SU-DHL-6 (cell line): Measurements from ENCODE around the gene MAPKAPK3.

Experiments
- H2AFZ ChIP-seq: fragments of 200-600 bp; sonication (generic); 2 replicates; pipeline ENCODE4 v1.6.1; 2014; ENCODE audit warnings: low read depth, mild to moderate bottlenecking, moderate library complexity, mixed read lengths, antibody characterized with exemption, low read length; ENCODE audit not compliant: severe bottlenecking
- H3F3A ChIP-seq: fragments of 200-600 bp; shearing (Covaris generic); 2 replicates; pipeline ENCODE4 v1.6.0; 2016; ENCODE audit warnings: antibody characterized with exemption, mild to moderate bottlenecking; ENCODE audit not compliant: insufficient read depth
- H3K27ac ChIP-seq: fragments of 200-600 bp; sonication (generic); 2 replicates; pipeline ENCODE4 v1.5.1; 2016; ENCODE audit warnings: low read depth, mild to moderate bottlenecking, low read length, moderate library complexity, mixed read lengths
- H3K27me3 ChIP-seq: fragments of 200-600 bp; sonication (generic), shearing (Covaris generic); 2 replicates; pipeline ENCODE4 v1.6.0; 2014; ENCODE audit warnings: mild to moderate bottlenecking, low read length
- H3K36me3 ChIP-seq: fragments of 200-600 bp; sonication (generic); 2 replicates; pipeline ENCODE4 v1.6.1; 2014; ENCODE audit warnings: mild to moderate bottlenecking, low read length, mixed read lengths
- H3K4me2 ChIP-seq: fragments of 300-600, 200-600 bp; shearing (Covaris generic), sonication (generic); 2 replicates; pipeline ENCODE4 v1.6.0; 2014; ENCODE audit warnings: low read length, low read depth, mild to moderate bottlenecking; ENCODE audit not compliant: poor library complexity, severe bottlenecking
- H3K4me3 ChIP-seq: fragments of 200-600 bp; sonication (generic); 2 replicates; pipeline ENCODE4 v1.5.1; 2014; ENCODE audit warnings: antibody characterized with exemption, low read length, mild to moderate bottlenecking, mixed read lengths; ENCODE audit not compliant: insufficient read depth, poor library complexity, severe bottlenecking
- H3K79me2 ChIP-seq: fragments of 200-600 bp; sonication (generic); 2 replicates; pipeline ENCODE4 v1.6.1; 2014; ENCODE audit warnings: mild to moderate bottlenecking, low read length, moderate library complexity; ENCODE audit not compliant: insufficient read depth
- H3K9ac ChIP-seq: fragments of 200-600 bp; sonication (generic); 2 replicates; pipeline ENCODE4 v1.7.0; 2014; ENCODE audit warnings: mild to moderate bottlenecking, low read length
- H3K9me2 ChIP-seq: fragments of 200-600 bp; sonication (generic); replicated peaks from 2 replicates; pipeline ENCODE4 v1.6.1; 2014; ENCODE audit warnings: low read length; ENCODE audit not compliant: insufficient read depth
- H3K9me3 ChIP-seq: fragments of 200-600 bp; sonication (generic); 2 replicates; pipeline ENCODE4 v1.6.1; 2014; ENCODE audit warnings: low read length, mixed read lengths; ENCODE audit not compliant: insufficient read depth
- H4K20me1 ChIP-seq: fragments of 200-600 bp; sonication (generic); 2 replicates; pipeline ENCODE4 v1.6.1; 2014; ENCODE audit warnings: low read depth, mild to moderate bottlenecking, antibody characterized with exemption, low read length, moderate library complexity, mixed read lengths
- EZH2phosphoT487 ChIP-seq: fragments of 200-600 bp; sonication (generic), shearing (Covaris generic); conservative IDR thresholded peaks from 2 replicates; pipeline ENCODE4 v1.6.1; 2018; ENCODE audit warnings: mild to moderate bottlenecking, antibody characterized with exemption, low read length, moderate library complexity, mixed read lengths
- TF ChIP-seq, protein P1 (sequence below): fragments of 200-600 bp; sonication (generic); IDR thresholded peaks from one replicate; pipeline ENCODE4 v1.5.1; 2017; ENCODE audit warnings: antibody characterized with exemption, mild to moderate bottlenecking, low read length, moderate library complexity; ENCODE audit not compliant: insufficient read depth, poor library complexity, severe bottlenecking

Gene MAPKAPK3

DNA sequence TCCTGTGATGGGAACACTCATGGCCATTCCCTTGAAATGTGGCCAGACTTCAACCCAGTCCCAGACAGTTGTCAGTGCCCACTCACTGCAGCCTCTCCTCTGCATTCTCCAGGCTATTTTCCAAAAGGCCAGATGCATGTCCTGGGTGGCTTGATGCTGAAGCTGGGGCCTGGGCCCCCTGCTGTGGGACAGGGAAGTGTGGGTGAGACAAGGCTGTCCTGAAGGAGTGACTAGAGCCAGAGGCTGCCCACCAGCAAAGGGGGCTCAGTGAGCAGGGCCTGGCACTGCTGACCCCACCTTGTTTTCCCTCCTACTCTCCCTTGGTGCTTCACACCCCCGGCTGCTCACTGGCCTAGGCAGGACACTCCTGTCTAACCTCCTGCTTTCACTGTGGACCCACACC, 17.2 kb upstream of the MAPKAPK3 start:
- Histone ChIP-seq H3K27ac (no peak overlapping the region), H3K9me2 (no peaks in the 10 kb centered on the region), H3K9me3 (no peaks in the 10 kb centered on the region), H3K27me3 (no peaks in the 10 kb centered on the region), H4K20me1 (no peaks in the 10 kb centered on the region), H3K9ac (no peak overlapping the region), H2AFZ (no peak overlapping the region), H3K36me3 (no peaks in the 10 kb centered on the region), H3K4me2 (no peak overlapping the region), H3F3A (no peaks in the 10 kb centered on the region), H3K4me3 (no peak overlapping the region), H3K79me2 (no peaks in the 10 kb centered on the region)
- TF ChIP-seq, protein P1, sequence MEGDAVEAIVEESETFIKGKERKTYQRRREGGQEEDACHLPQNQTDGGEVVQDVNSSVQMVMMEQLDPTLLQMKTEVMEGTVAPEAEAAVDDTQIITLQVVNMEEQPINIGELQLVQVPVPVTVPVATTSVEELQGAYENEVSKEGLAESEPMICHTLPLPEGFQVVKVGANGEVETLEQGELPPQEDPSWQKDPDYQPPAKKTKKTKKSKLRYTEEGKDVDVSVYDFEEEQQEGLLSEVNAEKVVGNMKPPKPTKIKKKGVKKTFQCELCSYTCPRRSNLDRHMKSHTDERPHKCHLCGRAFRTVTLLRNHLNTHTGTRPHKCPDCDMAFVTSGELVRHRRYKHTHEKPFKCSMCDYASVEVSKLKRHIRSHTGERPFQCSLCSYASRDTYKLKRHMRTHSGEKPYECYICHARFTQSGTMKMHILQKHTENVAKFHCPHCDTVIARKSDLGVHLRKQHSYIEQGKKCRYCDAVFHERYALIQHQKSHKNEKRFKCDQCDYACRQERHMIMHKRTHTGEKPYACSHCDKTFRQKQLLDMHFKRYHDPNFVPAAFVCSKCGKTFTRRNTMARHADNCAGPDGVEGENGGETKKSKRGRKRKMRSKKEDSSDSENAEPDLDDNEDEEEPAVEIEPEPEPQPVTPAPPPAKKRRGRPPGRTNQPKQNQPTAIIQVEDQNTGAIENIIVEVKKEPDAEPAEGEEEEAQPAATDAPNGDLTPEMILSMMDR = no peak
- no peak for TF ChIP-seq EZH2phosphoT487

DNA sequence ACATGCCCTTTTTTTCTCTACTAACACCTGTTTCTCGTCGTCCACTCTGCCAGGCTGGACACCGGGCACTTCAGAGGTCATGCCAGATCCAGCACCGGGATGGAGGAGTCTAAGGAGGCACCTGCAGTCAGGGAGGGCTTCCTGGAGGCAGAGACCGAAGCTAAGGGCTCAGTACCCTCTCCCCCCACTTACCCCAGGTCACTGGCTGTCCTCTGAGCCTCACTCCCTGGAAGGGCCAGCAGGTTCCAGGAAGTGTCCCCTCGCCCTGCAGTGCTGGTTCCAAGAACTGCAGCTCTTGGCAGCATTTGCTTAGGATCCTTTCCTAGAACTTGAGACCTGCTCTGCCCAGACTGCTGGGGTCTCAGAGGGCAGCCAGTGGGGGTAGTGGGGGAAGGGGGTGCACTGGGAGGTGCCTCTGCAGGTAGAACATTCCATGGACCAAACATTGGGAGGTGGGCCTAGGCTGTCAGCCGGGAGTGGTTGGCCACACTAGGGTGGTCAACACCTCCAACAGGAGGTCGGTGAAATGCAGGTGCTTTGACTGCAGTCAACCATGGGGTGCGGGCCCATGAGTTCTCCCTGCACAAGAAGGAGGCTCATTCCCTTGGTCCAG, 16.7 kb upstream of the MAPKAPK3 start:
- TF ChIP-seq EZH2phosphoT487 = no peak
- TF ChIP-seq, protein P1 = no peak
- Histone ChIP-seq H3K27me3 (no peaks in the 10 kb centered on the region), H2AFZ (no peak overlapping the region), H3K9me3 (no peaks in the 10 kb centered on the region), H4K20me1 (no peaks in the 10 kb centered on the region), H3K4me3 (no peak overlapping the region), H3K9me2 (no peaks in the 10 kb centered on the region), H3K4me2 (no peak overlapping the region), H3K79me2 (no peaks in the 10 kb centered on the region), H3K27ac (no peak overlapping the region), H3K36me3 (no peaks in the 10 kb centered on the region), H3F3A (no peaks in the 10 kb centered on the region), H3K9ac (no peak overlapping the region)

DNA sequence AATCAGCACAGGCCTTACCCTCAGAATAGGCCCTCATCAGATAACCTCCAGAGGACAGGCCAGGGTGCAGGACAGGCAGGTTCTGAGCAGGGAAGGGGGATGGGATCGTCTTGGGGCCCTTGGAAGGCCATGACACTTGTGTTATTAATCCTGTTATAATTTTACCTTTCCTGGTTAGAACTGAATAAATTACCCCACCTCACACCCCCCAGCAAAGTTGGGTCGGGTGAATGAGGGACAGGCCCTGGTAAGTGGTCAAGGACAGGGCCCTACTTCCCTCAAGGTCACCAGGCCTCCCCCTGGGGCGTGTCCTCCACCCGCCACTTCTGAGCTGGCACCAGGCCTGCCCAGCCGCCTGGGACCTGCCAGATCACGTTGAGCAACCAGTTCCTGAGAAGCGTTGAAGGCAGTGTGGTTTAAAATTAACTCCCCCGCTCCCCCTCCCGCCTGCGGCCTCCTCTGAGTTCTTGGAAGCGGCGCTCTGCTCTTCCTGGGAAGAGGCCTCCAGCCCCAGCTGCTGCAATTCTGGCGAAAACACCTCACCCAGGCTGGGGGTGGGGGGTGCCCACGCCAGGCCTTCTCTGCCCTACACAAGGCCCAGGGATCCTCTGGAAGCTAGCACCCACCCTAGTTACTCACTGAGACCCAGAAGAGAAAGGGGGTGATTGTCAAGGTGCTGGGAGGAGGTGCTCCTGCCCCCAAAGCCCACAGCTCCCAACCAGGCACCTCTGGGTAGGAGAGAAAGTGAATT, 15.9 kb upstream of the MAPKAPK3 start:
- no peak for TF ChIP-seq EZH2phosphoT487
- TF ChIP-seq, protein P1 = no peak
- Histone ChIP-seq H2AFZ (no peak overlapping the region), H3K27me3 (no peaks in the 10 kb centered on the region), H3K27ac (no peak overlapping the region), H3K79me2 (no peaks in the 10 kb centered on the region), H4K20me1 (no peaks in the 10 kb centered on the region), H3F3A (no peaks in the 10 kb centered on the region), H3K4me3 (no peak overlapping the region), H3K36me3 (no peaks in the 10 kb centered on the region), H3K9me3 (no peaks in the 10 kb centered on the region), H3K9ac (no peak overlapping the region), H3K9me2 (no peaks in the 10 kb centered on the region), H3K4me2 (no peak overlapping the region)
